GM18517 (cell line): ENCODE data around the gene TIPARP.
A peak's percentile ranks its signal among the peaks of the same experiment; 100 is the strongest.

Source experiments
- ATAC-seq: cut with Tn5 transposase; IDR thresholded peaks from one replicate; pipeline ENCODE4 v1.9.1; 2021; ENCODE audit warnings: mild to moderate bottlenecking, moderate library complexity; ENCODE audit not compliant: unreplicated experiment

TIPARP gene

DNA sequence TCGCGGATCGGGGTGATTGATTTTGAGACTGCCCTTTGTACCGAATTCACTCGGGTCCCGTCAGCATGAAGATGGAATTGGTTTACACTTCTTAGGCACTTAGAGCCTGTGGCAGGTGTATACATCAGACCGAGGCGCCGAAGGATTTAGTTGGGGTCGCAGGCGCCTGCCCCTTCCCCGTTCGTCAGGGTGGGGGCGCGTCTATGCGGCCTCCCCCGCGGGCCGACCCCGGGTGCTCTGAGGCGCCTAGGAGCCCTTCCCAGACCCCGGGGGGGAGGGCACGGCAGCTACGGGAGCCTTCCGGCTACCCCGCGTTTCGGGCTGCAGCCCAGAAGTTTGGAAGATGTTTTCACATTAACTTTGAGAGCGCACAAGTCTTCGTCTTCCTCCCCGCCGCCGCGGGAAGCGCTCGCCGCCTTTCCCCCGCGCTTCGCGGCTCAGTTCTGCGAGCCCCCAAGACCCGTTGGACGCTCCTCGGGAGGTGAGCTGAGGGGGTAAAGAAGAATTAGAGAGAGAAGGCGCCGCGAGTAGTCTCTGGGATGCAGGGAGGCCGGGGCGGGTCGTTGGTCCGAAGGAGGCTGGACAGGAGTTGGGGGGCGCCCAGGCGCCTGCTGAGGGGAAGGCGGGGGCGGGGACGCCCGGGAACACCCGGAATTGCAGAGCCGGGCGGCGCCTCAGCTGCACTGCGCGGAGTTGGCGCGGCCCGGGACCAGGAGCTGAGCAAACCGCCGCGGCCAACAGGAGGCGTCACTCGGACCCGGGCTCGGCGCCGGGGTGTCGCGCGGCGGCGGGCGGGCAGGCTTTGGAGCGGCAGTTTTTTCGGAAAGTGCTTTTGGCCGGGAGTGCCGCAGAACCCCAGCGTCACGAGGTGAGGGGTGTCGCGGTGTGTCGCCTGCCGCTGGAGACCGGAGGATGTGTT is 780 bp downstream of the TIPARP start:
- no peak for ATAC-seq

DNA sequence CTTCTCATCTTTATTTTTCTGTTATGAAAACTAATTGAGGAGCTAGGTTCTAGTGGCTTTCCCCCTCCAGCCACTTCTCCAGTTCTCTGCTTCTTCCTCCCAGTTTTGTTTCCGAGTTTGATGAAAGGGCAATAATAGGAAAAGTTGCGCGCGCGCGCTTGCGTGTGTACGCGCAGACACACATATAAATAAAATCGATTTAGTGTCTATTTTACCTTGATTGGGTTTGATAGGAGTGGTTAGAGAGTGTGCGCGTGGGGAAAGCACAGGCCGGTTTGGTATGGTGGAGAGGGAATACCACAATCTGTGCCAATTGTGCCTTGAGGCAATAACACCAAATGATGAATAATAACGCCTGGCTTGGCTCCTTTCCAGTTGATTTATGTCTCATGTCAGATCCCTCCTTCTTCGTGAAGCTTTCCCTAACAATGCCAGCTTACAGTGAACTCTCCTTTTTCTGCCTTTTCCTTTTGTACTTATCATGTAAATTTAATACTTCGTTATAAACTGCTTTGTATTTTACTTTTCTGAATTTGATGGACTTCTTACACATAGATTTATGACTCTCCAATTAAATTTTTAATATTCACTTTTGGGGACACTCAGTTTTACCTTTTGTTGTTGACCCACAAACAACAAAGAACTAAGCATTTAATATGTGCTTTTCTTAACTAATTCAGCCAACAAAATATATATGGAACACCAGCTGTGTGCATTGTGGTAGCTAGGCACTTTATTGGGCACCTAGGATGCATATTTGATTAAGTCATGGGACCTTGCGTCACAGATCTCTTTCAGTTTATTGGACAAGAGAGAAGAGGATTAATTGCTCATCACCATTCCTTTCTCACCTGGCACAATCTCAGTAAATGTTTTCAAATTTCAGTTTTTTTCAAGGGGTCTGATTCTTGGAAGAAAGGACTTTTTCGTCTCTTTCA is 1.7 kb downstream of the TIPARP start:
- ATAC-seq = no peak

DNA sequence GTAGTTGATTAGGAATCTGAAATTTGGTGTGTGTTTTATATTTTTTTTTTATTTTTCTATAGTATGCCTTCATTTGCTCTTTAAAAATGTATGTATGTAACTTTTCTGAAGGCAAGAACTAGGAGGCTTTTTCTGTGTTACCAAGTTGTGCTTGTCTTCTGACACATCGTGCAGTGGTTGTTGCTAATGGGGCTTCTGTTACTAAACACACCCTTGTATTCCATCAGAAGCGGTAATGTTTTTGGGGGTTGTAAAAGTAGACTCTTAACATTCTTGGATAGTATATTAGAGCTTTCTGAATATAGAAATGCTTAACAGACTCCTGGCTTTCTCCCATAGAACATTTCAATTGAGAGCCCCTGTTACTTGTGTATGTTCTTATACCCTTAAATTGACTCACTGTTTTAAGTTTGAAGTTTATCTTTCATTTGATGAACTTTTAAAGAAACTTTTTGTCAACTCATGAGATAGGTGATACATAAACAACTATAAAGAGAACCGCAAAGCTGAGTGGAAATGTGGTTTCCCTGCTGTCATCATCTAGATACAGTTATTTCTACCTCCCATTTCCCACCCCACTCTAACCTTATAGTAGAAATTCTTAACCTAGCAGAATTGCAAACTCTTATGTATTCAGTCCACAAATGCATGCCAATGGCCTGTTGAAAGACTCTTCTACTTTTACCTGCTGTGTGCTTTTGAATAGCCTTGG is 2.5 kb downstream of the TIPARP start:
- ATAC-seq = no peak

DNA sequence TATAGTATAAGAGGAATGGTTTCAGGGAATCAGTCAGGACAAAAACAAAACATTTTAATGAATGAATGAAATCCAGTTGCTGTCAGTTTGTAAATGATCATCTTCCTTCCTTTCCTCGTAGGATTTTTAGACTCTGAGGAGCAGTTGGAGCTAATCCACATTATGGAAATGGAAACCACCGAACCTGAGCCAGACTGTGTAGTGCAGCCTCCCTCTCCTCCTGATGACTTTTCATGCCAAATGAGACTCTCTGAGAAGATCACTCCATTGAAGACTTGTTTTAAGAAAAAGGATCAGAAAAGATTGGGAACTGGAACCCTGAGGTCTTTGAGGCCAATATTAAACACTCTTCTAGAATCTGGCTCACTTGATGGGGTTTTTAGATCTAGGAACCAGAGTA is 3.1 kb downstream of the TIPARP start:
- no peak for ATAC-seq

DNA sequence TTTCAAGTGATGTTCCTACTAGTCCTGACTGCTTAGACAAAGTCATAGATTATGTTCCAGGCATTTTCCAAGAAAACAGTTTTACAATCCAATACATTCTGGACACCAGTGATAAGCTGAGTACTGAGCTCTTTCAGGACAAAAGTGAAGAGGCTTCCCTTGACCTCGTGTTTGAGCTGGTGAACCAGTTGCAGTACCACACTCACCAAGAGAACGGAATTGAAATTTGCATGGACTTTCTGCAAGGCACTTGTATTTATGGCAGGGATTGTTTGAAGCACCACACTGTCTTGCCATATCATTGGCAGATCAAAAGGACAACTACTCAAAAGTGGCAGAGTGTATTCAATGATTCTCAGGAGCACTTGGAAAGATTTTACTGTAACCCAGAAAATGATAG is 3.8 kb downstream of the TIPARP start:
- no peak for ATAC-seq

DNA sequence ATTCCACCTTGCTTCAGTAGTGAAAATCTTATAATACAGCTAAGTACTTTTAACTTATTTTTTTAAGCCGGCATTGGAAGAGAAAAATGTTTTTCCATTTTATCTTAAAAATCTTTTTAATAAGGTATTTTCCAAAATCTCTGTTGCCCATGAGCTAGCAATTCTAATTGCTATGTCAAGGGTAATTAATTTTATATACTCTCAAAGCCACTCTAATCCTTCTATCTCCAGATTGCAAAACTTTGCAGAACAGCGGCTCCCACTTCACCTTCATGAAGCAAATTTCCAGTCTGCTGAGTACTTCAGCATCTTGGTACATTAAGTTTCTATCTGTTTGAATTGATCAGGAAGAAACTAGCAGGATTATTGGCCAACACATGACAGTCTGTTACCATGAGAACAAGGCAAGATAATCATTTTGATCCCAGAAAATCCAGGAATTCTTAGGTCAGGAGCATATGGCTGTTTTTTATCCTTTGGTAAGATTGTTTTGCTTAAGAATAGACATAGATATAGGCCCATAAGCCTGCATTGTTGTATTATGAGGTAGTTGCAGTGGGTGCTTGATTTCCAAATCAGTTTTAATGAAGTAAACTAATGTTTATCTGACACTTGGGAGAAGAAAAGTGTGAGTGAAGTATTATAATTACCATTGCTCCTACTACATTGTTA is 6.0 kb downstream of the TIPARP start:
- no peak for ATAC-seq

DNA sequence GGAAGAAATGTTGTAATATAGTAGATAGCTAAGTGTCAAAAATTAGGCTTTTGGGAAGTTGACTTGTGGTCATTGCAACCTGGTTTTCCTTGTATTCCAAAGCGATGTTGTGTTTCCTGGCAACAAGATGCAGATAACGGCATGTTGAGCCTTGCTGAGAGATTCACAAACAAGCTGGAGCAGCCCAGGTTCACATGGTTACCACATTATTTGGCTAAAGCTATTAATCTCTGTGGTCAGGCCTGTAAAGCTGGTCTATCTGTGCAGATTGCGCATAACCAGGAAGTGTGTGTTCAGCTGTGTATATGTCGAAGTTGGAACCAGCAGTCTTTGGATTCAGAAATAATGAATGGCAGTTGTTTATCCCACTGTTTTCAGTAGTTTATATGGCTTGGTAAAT is 6.6 kb downstream of the TIPARP start:
- ATAC-seq = peak; percentile 50

DNA sequence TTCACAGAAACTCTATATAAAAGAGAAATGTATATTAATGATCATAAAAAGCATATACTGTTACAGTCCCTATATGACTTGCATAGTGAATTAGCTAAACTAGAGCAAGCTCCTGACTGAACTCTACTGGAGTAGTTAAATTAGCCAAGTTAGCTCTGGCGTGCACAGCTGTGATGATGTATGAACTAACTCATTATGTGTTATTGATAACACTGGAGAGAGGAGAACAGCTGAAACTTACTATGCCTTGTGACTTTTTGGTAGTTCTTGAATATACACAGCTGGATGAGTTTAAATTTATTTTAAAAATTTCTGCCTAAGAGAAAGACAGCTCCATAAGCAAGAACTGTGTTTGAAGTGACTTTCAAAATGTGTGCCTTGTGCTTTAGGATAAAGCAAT is 8.1 kb downstream of the TIPARP start:
- ATAC-seq = no peak

DNA sequence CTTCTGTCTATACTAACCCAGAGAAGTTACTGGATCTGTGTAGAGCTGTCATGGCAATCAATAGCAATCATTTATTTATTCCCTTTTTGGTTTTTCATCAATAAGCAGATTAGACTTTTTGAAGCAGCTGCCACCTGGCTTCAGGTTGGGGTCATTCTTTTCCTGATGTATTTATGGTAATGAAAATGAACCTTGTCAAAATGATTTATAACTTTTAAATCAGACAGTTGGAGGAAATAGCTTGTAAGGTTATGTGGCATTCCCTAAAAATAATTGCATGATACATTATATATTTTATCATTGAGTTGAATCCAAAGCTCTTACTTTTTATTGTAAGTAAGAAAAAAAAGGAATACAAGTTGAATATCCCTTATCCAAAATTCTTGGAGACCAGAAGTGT is 8.6 kb downstream of the TIPARP start:
- ATAC-seq = no peak

DNA sequence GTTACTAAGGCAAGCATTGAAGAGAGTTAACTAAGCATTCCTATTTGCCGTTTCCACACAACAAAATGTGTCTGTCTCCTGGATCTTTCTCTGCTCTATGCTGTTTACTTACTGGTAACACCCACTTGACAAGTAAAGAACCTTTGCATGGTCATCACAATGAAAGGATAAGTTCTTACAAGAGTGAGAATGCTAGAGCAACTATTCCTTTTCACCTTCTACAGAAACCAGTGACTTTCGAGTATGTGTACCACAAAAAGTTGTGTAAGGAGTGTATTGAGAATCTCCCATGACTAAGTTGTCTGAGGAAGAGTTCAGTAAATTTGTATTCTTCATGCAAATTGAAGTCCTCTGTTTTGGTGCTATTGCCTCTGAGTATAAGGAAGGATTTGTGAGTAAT is 10.8 kb downstream of the TIPARP start:
- ATAC-seq = no peak

DNA sequence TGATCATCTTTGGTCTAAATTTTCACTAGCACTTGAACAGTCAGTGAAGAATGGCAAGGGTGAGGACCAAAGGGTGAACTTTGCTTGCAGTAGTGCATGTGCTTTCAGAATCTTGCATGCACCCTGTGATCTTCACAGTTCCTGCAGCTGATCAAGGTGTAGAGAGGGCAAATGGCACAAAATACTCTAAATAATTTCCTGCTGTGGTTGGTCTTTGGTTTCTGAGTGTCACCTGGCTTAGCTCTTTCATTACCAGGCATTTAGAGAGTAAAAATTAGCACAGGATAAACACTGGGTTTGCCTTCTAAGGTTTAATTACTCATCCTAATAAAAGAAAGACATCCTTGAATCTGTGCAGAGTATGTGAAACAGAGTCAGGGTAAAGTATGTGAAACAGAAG is 11.4 kb downstream of the TIPARP start:
- ATAC-seq = peak; percentile 46

DNA sequence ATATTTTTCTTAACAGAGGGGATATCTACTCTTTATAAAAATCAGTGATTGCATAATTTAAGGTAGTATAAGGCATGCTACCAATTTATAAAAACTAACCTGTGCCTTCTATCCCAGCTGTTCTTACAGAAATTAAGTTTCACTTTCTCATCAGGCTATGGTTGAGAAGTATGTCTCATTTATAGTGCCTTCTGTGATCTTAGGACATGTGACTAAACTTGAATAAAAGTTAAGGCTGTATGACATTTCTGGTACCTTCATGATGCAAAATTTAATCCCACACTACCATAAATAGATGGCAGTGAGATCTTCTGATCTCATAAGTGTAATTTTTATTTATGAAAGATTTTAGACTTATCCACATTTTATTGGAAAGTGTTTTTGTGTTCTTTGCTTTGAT is 12.6 kb downstream of the TIPARP start:
- ATAC-seq = no peak

DNA sequence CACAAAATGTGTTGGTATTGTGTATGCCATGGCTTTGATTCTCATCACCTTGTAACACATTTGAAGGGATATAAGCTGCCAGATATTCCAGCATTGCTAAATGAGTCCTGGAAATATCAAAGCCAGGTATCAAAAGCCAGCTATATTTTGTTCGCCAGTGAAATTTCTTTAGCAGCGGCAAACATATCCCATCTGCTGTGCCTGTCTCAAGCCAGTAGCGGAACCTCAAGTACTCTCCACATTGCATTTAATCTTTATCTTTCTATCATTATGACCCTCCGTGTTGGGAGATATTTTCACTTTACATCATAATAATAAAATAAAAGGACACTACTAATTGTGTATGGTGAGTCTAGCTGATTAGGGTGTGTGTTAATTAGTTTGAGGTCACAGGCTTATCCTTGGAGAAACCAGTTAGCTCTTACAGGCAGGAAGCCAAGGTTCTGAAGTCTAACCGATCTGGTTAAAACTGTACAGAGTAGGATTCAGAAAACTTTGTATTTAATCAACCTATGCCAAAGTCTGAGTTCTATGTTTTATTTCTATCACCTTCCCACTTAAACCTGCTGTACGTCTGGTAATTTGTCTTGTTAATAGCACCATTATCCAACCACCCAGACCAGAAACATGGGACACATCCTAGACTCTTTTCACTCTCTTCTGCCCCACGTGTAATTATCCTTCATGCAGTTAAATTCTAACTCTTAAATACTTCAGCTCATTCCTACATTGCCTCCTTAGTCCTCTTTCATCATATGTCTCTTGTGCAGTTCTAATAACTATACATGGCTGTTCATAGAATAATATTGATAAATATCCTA is 14.5 kb downstream of the TIPARP start:
- ATAC-seq = no peak

DNA sequence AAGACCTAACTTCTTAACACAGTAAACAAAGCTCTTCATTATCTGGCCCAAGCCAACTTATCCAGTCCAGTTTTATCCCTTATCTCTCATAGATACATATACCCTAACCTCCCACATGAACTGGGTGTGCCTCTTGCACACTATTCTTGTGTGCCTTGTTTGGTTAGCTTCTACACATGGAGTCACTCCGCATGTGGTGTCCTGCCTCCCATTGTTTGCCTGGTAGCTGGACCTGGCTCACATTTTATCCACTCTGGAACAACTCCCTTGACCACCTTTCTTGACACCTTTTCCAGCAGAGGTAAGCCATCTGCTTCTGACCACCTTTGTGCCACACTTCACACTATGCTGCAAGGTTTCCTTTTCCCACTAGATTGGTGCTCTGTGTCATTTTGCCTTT is 15.2 kb downstream of the TIPARP start:
- ATAC-seq = peak; percentile 13

DNA sequence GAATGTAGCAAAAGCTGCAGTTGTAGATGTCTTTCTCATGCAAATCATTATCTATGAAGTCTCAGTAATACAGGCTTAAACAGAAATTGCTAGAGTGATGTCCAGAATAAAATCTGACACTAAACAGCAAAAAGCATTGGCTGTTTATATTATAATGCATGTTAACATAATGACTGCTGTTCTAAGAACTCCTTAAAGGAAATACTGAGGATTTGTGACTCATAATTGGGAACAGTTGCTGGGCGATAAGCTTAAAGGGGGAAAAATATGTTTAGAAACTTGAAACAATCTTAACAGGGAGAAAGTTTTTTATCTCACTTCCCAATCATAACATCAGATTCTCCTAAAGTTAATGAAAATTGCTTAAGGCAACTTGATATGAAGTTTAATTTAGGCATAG is 17.5 kb downstream of the TIPARP start:
- no peak for ATAC-seq

DNA sequence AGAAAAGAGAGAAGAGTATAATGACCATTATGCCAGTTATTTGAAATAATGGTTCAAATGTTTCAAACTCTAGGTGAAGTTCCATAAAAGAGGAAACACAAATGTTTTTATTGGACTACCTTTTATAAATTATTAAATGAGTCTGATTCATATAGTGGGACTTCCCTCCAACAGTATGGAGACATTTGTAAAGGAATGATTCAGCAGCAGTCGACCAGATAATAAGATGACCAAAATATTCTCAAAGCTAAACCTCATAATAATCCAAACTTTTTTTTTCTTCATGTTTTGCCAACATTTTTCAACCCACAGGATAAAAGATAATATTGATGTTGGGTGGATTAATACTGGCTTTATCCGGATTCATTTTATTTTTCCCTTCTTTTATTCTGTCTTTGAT is 18.8 kb downstream of the TIPARP start:
- ATAC-seq = no peak

DNA sequence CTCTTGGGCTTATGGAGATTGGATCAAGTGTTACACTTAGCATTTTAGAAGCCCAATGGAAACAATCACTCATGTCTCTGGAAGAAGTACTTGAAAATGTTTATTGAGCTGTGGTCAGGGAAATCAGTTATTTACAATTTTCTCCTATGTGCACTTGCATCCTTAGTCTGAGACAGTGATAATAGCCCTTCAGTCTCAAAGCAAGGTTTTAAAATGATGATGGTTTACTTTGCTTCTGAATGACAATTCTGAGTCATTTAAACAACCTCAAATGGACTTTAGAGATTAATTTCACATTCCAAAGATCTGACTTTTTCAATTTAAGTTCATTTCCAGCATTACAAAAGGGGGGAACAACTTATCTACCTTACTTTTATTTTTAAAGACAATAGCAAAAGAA is 20.1 kb downstream of the TIPARP start:
- no peak for ATAC-seq

DNA sequence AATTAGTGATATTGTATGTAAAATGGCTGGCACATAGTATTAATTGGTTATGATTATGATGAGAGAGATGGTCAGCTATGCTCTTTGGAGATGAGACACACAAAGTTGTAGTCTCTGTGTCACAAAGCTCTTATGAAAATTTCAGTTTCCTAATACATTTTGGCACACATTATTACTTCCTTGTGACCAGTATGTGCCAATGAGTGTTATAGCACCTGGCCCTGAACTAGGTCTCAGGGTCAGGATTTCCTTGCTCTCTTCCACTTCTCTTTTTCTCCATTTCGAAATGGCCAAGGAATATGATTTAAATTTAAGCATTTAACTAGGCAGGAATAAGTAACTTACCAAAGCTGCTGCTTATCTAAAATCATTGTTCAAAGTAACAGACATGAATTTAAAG is 28.0 kb downstream of the TIPARP start:
- ATAC-seq = no peak

DNA sequence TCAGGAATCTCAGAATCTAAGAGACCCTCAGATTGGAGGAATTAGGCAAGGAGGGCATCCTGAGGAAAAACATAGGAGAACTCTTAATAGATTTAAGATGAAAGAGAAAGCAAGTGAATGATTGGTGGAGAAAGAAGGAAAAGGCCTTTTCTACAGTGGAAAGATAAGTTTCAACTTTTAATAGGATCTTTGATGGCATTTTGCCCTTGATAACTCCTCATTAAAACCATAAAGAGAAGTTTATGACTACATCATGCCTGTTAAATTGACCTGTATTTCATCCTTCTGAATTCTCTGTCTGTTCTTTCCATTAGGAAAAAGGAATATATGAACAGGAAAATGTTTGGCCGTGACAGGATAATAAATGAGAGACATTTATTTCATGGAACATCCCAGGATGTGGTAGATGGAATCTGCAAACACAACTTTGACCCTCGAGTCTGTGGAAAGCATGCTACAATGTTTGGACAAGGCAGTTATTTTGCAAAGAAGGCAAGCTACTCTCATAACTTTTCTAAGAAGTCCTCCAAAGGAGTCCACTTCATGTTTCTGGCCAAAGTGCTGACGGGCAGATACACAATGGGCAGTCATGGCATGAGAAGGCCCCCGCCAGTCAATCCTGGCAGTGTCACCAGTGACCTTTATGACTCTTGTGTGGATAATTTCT is 30.1 kb downstream of the TIPARP start:
- ATAC-seq = no peak
